ENCODE results near the gene SGSM2. TPM values are rescaled to one million over a fixed set of nuclear protein-coding genes. Genes with fewer than 3 reads are reported as not detected.

SGSM2 gene
- polyA plus RNA-seq, 1 donor from 2014 or later = 222 TPM

GRCh38 chr17:2374549-2375285, 37.4 kb downstream of the SGSM2 start:
- Histone ChIP-seq H4K20me1 (ENCODE audit: insufficient read depth) (no peaks in the 10 kb centered on the region), H3K9ac (ENCODE audit: low read length) (no peak overlapping the region), H3K27ac (ENCODE audit: low read length) (no peak overlapping the region), H3K4me2 (ENCODE audit: low read length) (no peak overlapping the region), H3K27me3 (ENCODE audit: insufficient read depth, low read depth, low read length) (no peaks in the 10 kb centered on the region), H3K79me2 (replicated peaks; ENCODE audit: insufficient read depth, low read length) (no peaks in the 10 kb centered on the region), H3K9me2 (ENCODE audit: insufficient read depth, low read length) (no peaks in the 10 kb centered on the region), H3F3A (ENCODE audit: insufficient read depth, low read length, poor library complexity, severe bottlenecking) (no peaks in the 10 kb centered on the region), H3K9me3 (ENCODE audit: low read length) (no peaks in the 10 kb centered on the region), H3K4me3 (ENCODE audit: low read length) (no peak overlapping the region), H2AFZ (ENCODE audit: low read depth, low read length) (no peak overlapping the region), H3K36me3 (ENCODE audit: insufficient read depth, low read length) (no peaks in the 10 kb centered on the region)
- TF ChIP-seq EZH2 (IDR thresholded peaks at IDR 0.05; ENCODE audit: borderline replicate concordance, insufficient read depth, low read length, poor library complexity, severe bottlenecking) (no peak), EP300 (conservative IDR thresholded peaks at IDR 0.05; ENCODE audit: poor library complexity, severe bottlenecking) (no peak), TAF1 (IDR thresholded peaks at IDR 0.05; ENCODE audit: low read depth) (no peak), MXI1 (conservative IDR thresholded peaks at IDR 0.05; ENCODE audit: poor library complexity, severe bottlenecking) (no peak), CTCF (IDR thresholded peaks at IDR 0.05; ENCODE audit: poor library complexity, severe bottlenecking) (no peak), SMC3 (conservative IDR thresholded peaks at IDR 0.05; ENCODE audit: poor library complexity) (no peak), POLR2AphosphoS5 (IDR thresholded peaks at IDR 0.05) (no peak), REST (IDR thresholded peaks at IDR 0.05; ENCODE audit: borderline replicate concordance) (no peak), RAD21 (conservative IDR thresholded peaks at IDR 0.05) (no peak)

- Histone ChIP-seq H3F3A (ENCODE audit: insufficient read depth, low read length, poor library complexity, severe bottlenecking) (no peaks in the 10 kb centered on the region), H3K4me3 (ENCODE audit: low read length) (no peak overlapping the region), H3K9ac (ENCODE audit: low read length) (no peak overlapping the region), H3K4me2 (ENCODE audit: low read length) (no peak overlapping the region), H4K20me1 (ENCODE audit: insufficient read depth) (no peaks in the 10 kb centered on the region), H3K9me2 (ENCODE audit: insufficient read depth, low read length) (no peaks in the 10 kb centered on the region), H3K9me3 (ENCODE audit: low read length) (no peaks in the 10 kb centered on the region), H2AFZ (ENCODE audit: low read depth, low read length) (no peak overlapping the region), H3K36me3 (ENCODE audit: insufficient read depth, low read length) (no peaks in the 10 kb centered on the region), H3K27me3 (ENCODE audit: insufficient read depth, low read depth, low read length) (no peaks in the 10 kb centered on the region), H3K27ac (ENCODE audit: low read length) (no peak overlapping the region), H3K79me2 (replicated peaks; ENCODE audit: insufficient read depth, low read length) (no peaks in the 10 kb centered on the region)
- TF ChIP-seq EP300 (conservative IDR thresholded peaks at IDR 0.05; ENCODE audit: poor library complexity, severe bottlenecking) (no peak), RAD21 (conservative IDR thresholded peaks at IDR 0.05) (no peak), EZH2 (IDR thresholded peaks at IDR 0.05; ENCODE audit: borderline replicate concordance, insufficient read depth, low read length, poor library complexity, severe bottlenecking) (no peak), REST (IDR thresholded peaks at IDR 0.05; ENCODE audit: borderline replicate concordance) (no peak), TAF1 (IDR thresholded peaks at IDR 0.05; ENCODE audit: low read depth) (no peak), MXI1 (conservative IDR thresholded peaks at IDR 0.05; ENCODE audit: poor library complexity, severe bottlenecking) (no peak), POLR2AphosphoS5 (IDR thresholded peaks at IDR 0.05) (no peak), SMC3 (conservative IDR thresholded peaks at IDR 0.05; ENCODE audit: poor library complexity) (no peak), CTCF (IDR thresholded peaks at IDR 0.05; ENCODE audit: poor library complexity, severe bottlenecking) (no peak)
Measured at GRCh38 chr17:2375406-2375805, 38.1 kb downstream of the SGSM2 start.
